HG02763 (cell line): ENCODE data around the gene FAM184B.

Experiments
- ATAC-seq: cut with Tn5 transposase; IDR thresholded peaks from one replicate; pipeline ENCODE4 v1.9.1; 2021; ENCODE audit warnings: mild to moderate bottlenecking, moderate library complexity; ENCODE audit not compliant: unreplicated experiment

Gene FAM184B

GRCh38 chr4:17781300-17782287 lies at the start of gene FAM184B:
FAM184B (minus strand) TSS chr4:17781621; CDS start chr4:17781299, 322 bp downstream.
- ATAC-seq = no peak

- ATAC-seq = no peak
Observed at GRCh38 chr4:17823871-17824669, 42.6 kb upstream of the FAM184B start.

DNA sequence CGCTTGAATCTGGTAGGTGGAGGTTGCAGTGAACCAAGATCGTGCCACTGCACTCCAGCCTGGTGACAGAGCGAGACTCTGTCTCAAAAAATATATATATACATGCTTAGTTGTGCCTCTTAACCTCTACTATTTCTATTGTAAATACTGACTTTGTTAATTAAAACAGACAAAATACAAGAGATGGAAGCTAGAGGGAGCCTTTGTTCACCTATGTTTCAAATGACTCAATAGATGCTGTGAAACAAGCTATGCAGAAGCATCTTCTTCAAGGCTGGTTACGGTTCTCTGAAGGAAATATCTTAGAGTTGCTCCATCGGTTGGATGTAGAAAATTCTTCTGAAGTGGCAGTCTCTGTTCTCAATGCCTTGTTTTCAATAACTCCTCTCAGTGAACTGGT lies 35.6 kb upstream of the FAM184B start:
- peak; percentile 68 for ATAC-seq

GRCh38 chr4:17816142-17816541 lies 34.7 kb upstream of the FAM184B start:
- no peak for ATAC-seq

DNA sequence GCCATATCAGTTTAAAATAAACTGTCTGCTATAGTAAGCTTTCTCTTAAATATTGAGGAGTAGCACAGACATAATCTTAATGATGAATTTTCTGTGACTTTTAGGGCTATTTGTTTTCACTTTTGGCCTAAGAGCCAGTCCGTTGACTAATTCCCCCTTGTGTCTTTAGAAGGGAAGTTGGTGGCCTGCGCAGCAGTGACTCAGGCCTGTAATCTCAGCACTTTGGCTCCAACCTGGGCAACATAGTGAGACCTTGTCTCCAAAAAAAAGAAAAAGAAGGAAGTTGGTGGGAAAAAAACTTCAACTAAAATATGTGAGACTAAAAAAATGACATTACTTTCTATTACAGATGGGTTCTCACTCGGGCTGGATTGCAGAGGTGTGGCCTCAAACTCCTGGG lies 32.7 kb upstream of the FAM184B start:
- ATAC-seq = no peak

- ATAC-seq = no peak
Observed at GRCh38 chr4:17812801-17813200, 31.4 kb upstream of the FAM184B start.

- ATAC-seq = no peak
Observed at GRCh38 chr4:17812125-17812524, 30.7 kb upstream of the FAM184B start.

GRCh38 chr4:17811078-17811603 lies 29.7 kb upstream of the FAM184B start:
- peak; percentile 24 for ATAC-seq

GRCh38 chr4:17810260-17811077 lies 29.0 kb upstream of the FAM184B start, which contains the start of the genes DCAF16 and NCAPG:
DCAF16 (minus strand) TSS chr4:17810757; CDS start chr4:17804141, 6,616 bp downstream.
NCAPG (plus strand) TSS chr4:17810979; CDS start chr4:17811078, 99 bp downstream.
- peak; percentile 87 for ATAC-seq

- no peak for ATAC-seq
Observed at GRCh38 chr4:17809667-17810066, 28.2 kb upstream of the FAM184B start.

DNA sequence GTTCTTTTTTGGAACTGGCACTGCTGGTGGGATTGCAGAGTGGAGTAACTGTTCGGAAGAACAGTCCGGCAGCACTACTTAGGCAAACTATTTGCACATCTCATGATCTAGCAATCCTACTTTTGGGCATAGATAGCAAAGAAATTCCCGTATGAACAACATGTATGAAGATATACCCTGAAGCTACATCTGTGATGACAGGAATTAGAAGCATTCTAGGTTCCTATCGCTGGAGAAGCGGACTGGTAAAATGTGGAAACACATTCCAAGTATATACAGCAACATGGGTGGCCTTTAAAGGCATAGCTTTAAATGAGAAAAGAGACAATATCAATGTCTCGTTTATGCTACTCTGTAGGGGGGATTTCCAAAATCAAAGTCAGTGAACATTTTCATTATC lies 26.0 kb upstream of the FAM184B start:
- ATAC-seq = no peak

DNA sequence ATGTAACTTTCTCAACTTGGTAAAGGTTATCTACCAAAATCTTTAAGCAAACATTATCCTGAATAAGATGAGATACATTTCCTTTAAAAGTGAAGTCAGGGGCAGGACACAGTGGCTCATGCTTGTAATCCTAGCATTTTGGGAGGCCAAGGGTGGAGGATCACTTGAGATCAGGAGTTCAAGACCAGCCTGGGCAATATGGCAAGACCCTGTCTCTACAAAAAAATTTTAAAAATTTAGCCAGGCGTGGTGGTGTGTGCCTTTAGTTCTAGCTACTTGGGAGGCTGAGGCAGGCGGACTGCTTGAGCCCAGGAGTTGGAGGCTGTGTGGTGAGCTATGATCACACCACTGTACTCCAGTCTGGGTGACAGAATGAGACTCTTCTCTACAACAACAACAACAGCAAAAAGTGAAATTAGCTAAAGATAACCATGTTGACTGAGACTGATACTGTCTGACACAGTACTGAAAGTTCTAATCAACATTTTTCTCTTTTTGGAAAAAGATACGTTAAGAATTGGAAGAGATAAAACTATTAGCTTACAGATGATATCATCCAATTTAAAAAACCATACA lies 24.2 kb upstream of the FAM184B start:
- ATAC-seq = no peak

GRCh38 chr4:17797808-17798207 lies 16.4 kb upstream of the FAM184B start:
- ATAC-seq = no peak

- no peak for ATAC-seq
Observed at GRCh38 chr4:17794730-17795129, 13.3 kb upstream of the FAM184B start.

GRCh38 chr4:17788956-17789355 lies 7.5 kb upstream of the FAM184B start:
- no peak for ATAC-seq

- no peak for ATAC-seq
Observed at GRCh38 chr4:17787315-17787714, 5.9 kb upstream of the FAM184B start.

DNA sequence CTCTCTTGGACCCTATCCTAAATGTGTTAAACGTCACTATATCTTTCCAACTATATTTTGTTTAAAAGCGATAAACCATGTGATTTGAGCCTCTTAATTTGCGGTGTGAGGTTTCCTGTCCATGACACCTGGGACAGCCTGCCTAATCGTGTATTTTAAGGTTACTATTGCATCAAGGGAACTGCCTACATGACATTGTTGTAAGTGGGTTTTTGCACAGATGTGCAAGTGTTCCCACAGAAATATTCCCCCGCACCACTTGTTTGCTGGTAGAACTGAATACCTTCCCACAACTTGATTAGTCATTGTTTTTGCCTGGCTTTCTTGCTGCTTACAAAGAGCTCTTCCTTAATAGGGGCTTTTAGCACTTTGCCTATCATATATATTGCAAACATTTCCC lies 5.1 kb upstream of the FAM184B start:
- ATAC-seq = no peak

GRCh38 chr4:17785858-17786257 lies 4.4 kb upstream of the FAM184B start:
- ATAC-seq = no peak

GRCh38 chr4:17780501-17781299 lies 721 bp downstream of the FAM184B start:
- no peak for ATAC-seq
